Upper lobe of left lung (tissue), 4 donors: ENCODE data around the gene SFSWAP.

ENCODE experiments used
- CTCF ChIP-seq, 6 experiments: fragments of 450-650 bp in 4 of 6; fragments of 200-600 bp in 2 of 6; sonication (generic) in 2 of 6; IDR thresholded peaks; one replicate each; pipeline ENCODE4 v1.5.1; 2016 to 2019; ENCODE audit warnings: antibody characterized with exemption in 6 of 6
- EP300 ChIP-seq, 4 donors: sonication (generic); formaldehyde crosslinking; IDR thresholded peaks; one replicate each; pipeline ENCODE4 v1.5.1; 2017; ENCODE audit warnings: antibody characterized with exemption in 4 of 4, control low read depth in 2 of 4
- POLR2A ChIP-seq, 4 donors: fragments of 450-650 bp; IDR thresholded peaks; one replicate each; pipeline ENCODE4 v1.5.1; 2016 to 2017; ENCODE audit warnings: antibody characterized with exemption in 4 of 4, mild to moderate bottlenecking in 2 of 4

- no peak for TF ChIP-seq CTCF (IDR thresholded peaks at IDR 0.05)
- no peak for TF ChIP-seq EP300 (IDR thresholded peaks at IDR 0.05)
- no peak for TF ChIP-seq POLR2A (IDR thresholded peaks at IDR 0.05)
Measured at GRCh38 chr12:131827961-131828534, 117.2 kb downstream of the SFSWAP start, which contains the start of gene MMP17.
